Fibroblast of the aortic adventitia (primary cell): ENCODE results near the gene KCTD21. TPM values are rescaled to one million over a fixed set of nuclear protein-coding genes. Genes with fewer than 3 reads are reported as not detected.

Source experiments
- DNase-seq: peaks from one replicate; pipeline ENCODE4 v3.0.0-alpha.2; 2010; ENCODE audit warnings: low read depth
- H3K4me3 ChIP-seq: 2 replicates; pipeline ENCODE4 v1.5.1; 2011; ENCODE audit warnings: low read depth, mild to moderate bottlenecking, control low read depth, low read length, moderate library complexity
- total RNA-seq: library from RNA; depleted of rRNA; stranded (reverse); fragments of >200 nt; gene quantifications from 2 replicates; pipeline ENCODE4 v1.2.3, GENCODE V29; 2012; ENCODE audit warnings: low replicate concordance
- TF ChIP-seq, protein P1 (sequence below): IDR thresholded peaks from 2 replicates; pipeline ENCODE4 v1.5.1; 2011; ENCODE audit warnings: mild to moderate bottlenecking, low read length, control low read depth, inconsistent platforms; ENCODE audit not compliant: insufficient read depth

The KCTD21 gene
- total RNA-seq, 1 donor, result 14.5 TPM

- DNase-seq, result no peak
- TF ChIP-seq, protein P1, sequence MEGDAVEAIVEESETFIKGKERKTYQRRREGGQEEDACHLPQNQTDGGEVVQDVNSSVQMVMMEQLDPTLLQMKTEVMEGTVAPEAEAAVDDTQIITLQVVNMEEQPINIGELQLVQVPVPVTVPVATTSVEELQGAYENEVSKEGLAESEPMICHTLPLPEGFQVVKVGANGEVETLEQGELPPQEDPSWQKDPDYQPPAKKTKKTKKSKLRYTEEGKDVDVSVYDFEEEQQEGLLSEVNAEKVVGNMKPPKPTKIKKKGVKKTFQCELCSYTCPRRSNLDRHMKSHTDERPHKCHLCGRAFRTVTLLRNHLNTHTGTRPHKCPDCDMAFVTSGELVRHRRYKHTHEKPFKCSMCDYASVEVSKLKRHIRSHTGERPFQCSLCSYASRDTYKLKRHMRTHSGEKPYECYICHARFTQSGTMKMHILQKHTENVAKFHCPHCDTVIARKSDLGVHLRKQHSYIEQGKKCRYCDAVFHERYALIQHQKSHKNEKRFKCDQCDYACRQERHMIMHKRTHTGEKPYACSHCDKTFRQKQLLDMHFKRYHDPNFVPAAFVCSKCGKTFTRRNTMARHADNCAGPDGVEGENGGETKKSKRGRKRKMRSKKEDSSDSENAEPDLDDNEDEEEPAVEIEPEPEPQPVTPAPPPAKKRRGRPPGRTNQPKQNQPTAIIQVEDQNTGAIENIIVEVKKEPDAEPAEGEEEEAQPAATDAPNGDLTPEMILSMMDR, result no peak
- no peak overlapping the region for H3K4me3 ChIP-seq
These were observed 17.3 kb upstream of the KCTD21 start for GRCh38 chr11:78205691-78206090.

GRCh38 chr11:78205256-78205655 lies 16.8 kb upstream of the KCTD21 start:
- H3K4me3 ChIP-seq, result no peak overlapping the region
- DNase-seq, result no peak
- TF ChIP-seq, protein P1, result no peak

GRCh38 chr11:78203184-78203583 lies 14.8 kb upstream of the KCTD21 start:
- no peak for DNase-seq
- no peak overlapping the region for H3K4me3 ChIP-seq
- TF ChIP-seq, protein P1, result no peak

GRCh38 chr11:78202733-78203167 lies 14.3 kb upstream of the KCTD21 start:
- H3K4me3 ChIP-seq, result no peak overlapping the region
- TF ChIP-seq, protein P1, result no peak
- no peak for DNase-seq

- DNase-seq, result no peak
- H3K4me3 ChIP-seq, result no peak overlapping the region
- TF ChIP-seq, protein P1, result no peak
These were observed 12.8 kb upstream of the KCTD21 start for GRCh38 chr11:78201096-78201818.

GRCh38 chr11:78200553-78200952 lies 12.1 kb upstream of the KCTD21 start:
- no peak overlapping the region for H3K4me3 ChIP-seq
- DNase-seq, result no peak
- TF ChIP-seq, protein P1, result no peak

GRCh38 chr11:78200061-78200460 lies 11.6 kb upstream of the KCTD21 start:
- TF ChIP-seq, protein P1, result no peak
- no peak overlapping the region for H3K4me3 ChIP-seq
- no peak for DNase-seq
